WTC11 (cell line): ENCODE results near the gene CHMP1A. TPM values are rescaled to one million over a fixed set of nuclear protein-coding genes. Genes with fewer than 3 reads are reported as not detected.
A peak's percentile ranks its signal among the peaks of the same experiment; 100 is the strongest.

ENCODE experiments used
- ATAC-seq: fragments of 200-7000 bp; cut with Tn5 transposase; 2 replicates; pipeline ENCODE4 v1.10.0; 2021; ENCODE audit warnings: mild to moderate bottlenecking, moderate library complexity
- CTCF ChIA-PET: fragments of 300-600 bp; sonication (Branson Sonifier 250); formaldehyde crosslinking; loops from one replicate; lab custom pipeline; 2021; ENCODE audit warnings: antibody characterized with exemption; lab: Charles Lee
- POLR2A ChIA-PET: fragments of 350-600 bp; sonication (Branson Sonifier 250); formaldehyde crosslinking; loops from one replicate; lab custom pipeline; 2021; ENCODE audit warnings: antibody characterized with exemption; lab: Charles Lee
- DNase-seq: peaks from one replicate; pipeline ENCODE4 v3.0.0; 2021; ENCODE audit warnings: low spot score
- H3K27ac Mint-ChIP-seq: 2 replicates; pipeline ENCODE4 v1.8.0; 2021; ENCODE audit warnings: mixed read lengths
- H3K27me3 Mint-ChIP-seq: 2 replicates; pipeline ENCODE4 v1.8.0; 2021; ENCODE audit warnings: low read depth, mild to moderate bottlenecking, moderate library complexity, mixed read lengths
- H3K36me3 Mint-ChIP-seq: 2 replicates; pipeline ENCODE4 v1.8.0; 2021; ENCODE audit warnings: mixed read lengths
- H3K4me1 Mint-ChIP-seq: 2 replicates; pipeline ENCODE4 v1.8.0; 2022; ENCODE audit warnings: mixed read lengths
- H3K4me3 Mint-ChIP-seq: 2 replicates; pipeline ENCODE4 v1.8.0; 2021; ENCODE audit warnings: mild to moderate bottlenecking, moderate library complexity, mixed read lengths
- H3K9me3 Mint-ChIP-seq: 2 replicates; pipeline ENCODE4 v1.8.0; 2021; ENCODE audit warnings: mixed read lengths
- ATF1 ChIP-seq: sonication (generic); formaldehyde crosslinking; IDR thresholded peaks from 2 replicates; pipeline ENCODE4 v1.8.1; 2023; ENCODE audit warnings: mild to moderate bottlenecking, moderate library complexity, missing genetic modification reagents
- CREB1 ChIP-seq: sonication (generic); formaldehyde crosslinking; IDR thresholded peaks from 2 replicates; pipeline ENCODE4 v1.8.0; 2023; ENCODE audit warnings: mild to moderate bottlenecking, missing genetic modification reagents
- CREM ChIP-seq: sonication (generic); formaldehyde crosslinking; IDR thresholded peaks from 2 replicates; pipeline ENCODE4 v1.8.1; 2022; ENCODE audit warnings: mild to moderate bottlenecking, missing genetic modification reagents, moderate library complexity
- MYBL2 ChIP-seq: sonication (generic); formaldehyde crosslinking; IDR thresholded peaks from 2 replicates; pipeline ENCODE4 v1.8.1; 2023; ENCODE audit warnings: mild to moderate bottlenecking, moderate library complexity, missing genetic modification reagents
- SMAD3 ChIP-seq: sonication (generic); formaldehyde crosslinking; IDR thresholded peaks from 2 replicates; pipeline ENCODE4 v1.8.0; 2022; ENCODE audit warnings: missing genetic modification reagents, mild to moderate bottlenecking, borderline replicate concordance
- SOX15 ChIP-seq: fragments of 250-450 bp; sonication (Bioruptor Pico); IDR thresholded peaks from 2 replicates; pipeline ENCODE4 v1.9.0; 2021; ENCODE audit warnings: mild to moderate bottlenecking
- TCF7 ChIP-seq: sonication (generic); formaldehyde crosslinking; IDR thresholded peaks from 2 replicates; pipeline ENCODE4 v1.8.0; 2022; ENCODE audit warnings: mild to moderate bottlenecking, low read depth, missing genetic modification reagents, moderate library complexity
- ZNF317 ChIP-seq: sonication (generic); formaldehyde crosslinking; IDR thresholded peaks from 2 replicates; pipeline ENCODE4 v1.8.1; 2023; ENCODE audit warnings: low read depth, mild to moderate bottlenecking, moderate library complexity, missing genetic modification reagents, borderline replicate concordance
- ZNF396 ChIP-seq: fragments of 250-450 bp; sonication (Bioruptor Pico); IDR thresholded peaks from 2 replicates; pipeline ENCODE4 v1.8.0; 2021; ENCODE audit warnings: mild to moderate bottlenecking, moderate library complexity, borderline replicate concordance
- ZNF416 ChIP-seq: fragments of 250-450 bp; sonication (Bioruptor Pico); IDR thresholded peaks from 2 replicates; pipeline ENCODE4 v1.9.0; 2021; ENCODE audit warnings: mild to moderate bottlenecking, inconsistent platforms
- total RNA-seq: library from RNA; stranded (reverse); gene quantifications from 3 replicates; pipeline ENCODE4 v1.2.3, GENCODE V29; 2021
- TF ChIP-seq, protein P1 (sequence below): sonication (generic); formaldehyde crosslinking; IDR thresholded peaks from 2 replicates; pipeline ENCODE4 v1.8.0; 2023; ENCODE audit warnings: missing genetic modification reagents, mild to moderate bottlenecking, borderline replicate concordance
- TF ChIP-seq, protein P2 (sequence below): fragments of 250-450 bp; sonication (Bioruptor Pico); IDR thresholded peaks from 2 replicates; pipeline ENCODE4 v2.1.2; 2022; ENCODE audit warnings: mild to moderate bottlenecking, moderate library complexity
- TF ChIP-seq, protein P3 (sequence below): sonication (generic); formaldehyde crosslinking; IDR thresholded peaks from 2 replicates; pipeline ENCODE4 v1.8.0; 2023; ENCODE audit warnings: missing genetic modification reagents
- TF ChIP-seq, protein P4 (sequence below): sonication (generic); formaldehyde crosslinking; IDR thresholded peaks from 2 replicates; pipeline ENCODE4 v1.8.1; 2022; ENCODE audit warnings: mild to moderate bottlenecking, moderate library complexity, missing genetic modification reagents
- TF ChIP-seq, protein P5 (sequence below): fragments of 250-450 bp; sonication (Bioruptor Pico); IDR thresholded peaks from 2 replicates; pipeline ENCODE4 v1.9.0; 2021; ENCODE audit warnings: mild to moderate bottlenecking, borderline replicate concordance
- TF ChIP-seq, protein P6 (sequence below): sonication (generic); formaldehyde crosslinking; IDR thresholded peaks from 2 replicates; pipeline ENCODE4 v1.8.1; 2022; ENCODE audit warnings: low read depth, missing genetic modification reagents, borderline replicate concordance
- TF ChIP-seq, protein P7 (sequence below): sonication (generic); formaldehyde crosslinking; IDR thresholded peaks from 2 replicates; pipeline ENCODE4 v1.8.1; 2022; ENCODE audit warnings: mild to moderate bottlenecking, missing genetic modification reagents, moderate library complexity, borderline replicate concordance

Gene CHMP1A
- total RNA-seq, 1 experiment from 2014 or later: 76.0 TPM

DNA sequence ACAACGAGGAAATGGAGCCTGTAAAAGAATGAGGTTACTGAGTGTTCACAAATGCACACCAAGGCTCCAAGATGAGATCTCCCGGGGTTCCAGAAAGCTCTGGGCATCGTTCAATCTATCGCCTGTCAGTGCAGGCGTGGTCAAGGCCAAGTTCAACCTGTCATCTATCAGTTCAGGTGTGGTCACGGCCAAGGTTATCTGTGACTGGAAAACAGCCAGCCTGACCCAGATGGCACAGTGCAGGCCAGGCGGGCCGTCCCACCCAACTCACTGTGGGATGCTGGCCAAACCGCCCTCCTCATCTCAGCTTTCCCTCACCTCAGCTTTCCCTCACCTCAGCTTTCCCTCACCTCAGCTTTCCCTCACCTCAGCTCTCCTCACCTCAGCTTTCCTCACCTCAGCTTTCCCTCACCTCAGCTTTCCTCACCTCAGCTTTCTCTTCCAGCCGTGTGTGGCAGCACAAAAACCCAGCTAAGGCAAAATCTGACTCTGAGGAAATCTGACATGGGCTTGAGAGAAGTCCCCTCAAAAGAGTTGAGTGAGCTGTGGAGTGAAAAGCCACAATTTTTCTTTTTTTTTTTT, 2.4 kb downstream of the CHMP1A start:
- peaks cover 17% of the 10 kb centered on the region for H3K36me3 Mint-ChIP-seq
- no peaks in the 10 kb centered on the region for H3K27me3 Mint-ChIP-seq
- ATAC-seq (no peak), DNase-seq (no peak)
- peaks cover 6% of the 10 kb centered on the region for H3K4me1 Mint-ChIP-seq
- H3K4me3 Mint-ChIP-seq: 0 out of 2 replicates have a peak overlapping the region, but pooled peaks have one; percentile 86
- no peak overlapping the region; the same call in 1 of the 2 replicates for H3K27ac Mint-ChIP-seq
- POLR2A ChIA-PET: no interaction called here
- H3K9me3 Mint-ChIP-seq: no peaks in the 10 kb centered on the region
- CTCF ChIA-PET: interaction anchor here (1.4 kb wide), 1 partner anchor 10 kb away, joined by 3 read pairs; no protein-coding TSS in a partner anchor
- TF ChIP-seq ZNF416 (no peak), TCF7 (CRISPR knock-in tag) (no peak), CREB1 (CRISPR knock-in tag) (no peak)
- TF ChIP-seq, protein P1, sequence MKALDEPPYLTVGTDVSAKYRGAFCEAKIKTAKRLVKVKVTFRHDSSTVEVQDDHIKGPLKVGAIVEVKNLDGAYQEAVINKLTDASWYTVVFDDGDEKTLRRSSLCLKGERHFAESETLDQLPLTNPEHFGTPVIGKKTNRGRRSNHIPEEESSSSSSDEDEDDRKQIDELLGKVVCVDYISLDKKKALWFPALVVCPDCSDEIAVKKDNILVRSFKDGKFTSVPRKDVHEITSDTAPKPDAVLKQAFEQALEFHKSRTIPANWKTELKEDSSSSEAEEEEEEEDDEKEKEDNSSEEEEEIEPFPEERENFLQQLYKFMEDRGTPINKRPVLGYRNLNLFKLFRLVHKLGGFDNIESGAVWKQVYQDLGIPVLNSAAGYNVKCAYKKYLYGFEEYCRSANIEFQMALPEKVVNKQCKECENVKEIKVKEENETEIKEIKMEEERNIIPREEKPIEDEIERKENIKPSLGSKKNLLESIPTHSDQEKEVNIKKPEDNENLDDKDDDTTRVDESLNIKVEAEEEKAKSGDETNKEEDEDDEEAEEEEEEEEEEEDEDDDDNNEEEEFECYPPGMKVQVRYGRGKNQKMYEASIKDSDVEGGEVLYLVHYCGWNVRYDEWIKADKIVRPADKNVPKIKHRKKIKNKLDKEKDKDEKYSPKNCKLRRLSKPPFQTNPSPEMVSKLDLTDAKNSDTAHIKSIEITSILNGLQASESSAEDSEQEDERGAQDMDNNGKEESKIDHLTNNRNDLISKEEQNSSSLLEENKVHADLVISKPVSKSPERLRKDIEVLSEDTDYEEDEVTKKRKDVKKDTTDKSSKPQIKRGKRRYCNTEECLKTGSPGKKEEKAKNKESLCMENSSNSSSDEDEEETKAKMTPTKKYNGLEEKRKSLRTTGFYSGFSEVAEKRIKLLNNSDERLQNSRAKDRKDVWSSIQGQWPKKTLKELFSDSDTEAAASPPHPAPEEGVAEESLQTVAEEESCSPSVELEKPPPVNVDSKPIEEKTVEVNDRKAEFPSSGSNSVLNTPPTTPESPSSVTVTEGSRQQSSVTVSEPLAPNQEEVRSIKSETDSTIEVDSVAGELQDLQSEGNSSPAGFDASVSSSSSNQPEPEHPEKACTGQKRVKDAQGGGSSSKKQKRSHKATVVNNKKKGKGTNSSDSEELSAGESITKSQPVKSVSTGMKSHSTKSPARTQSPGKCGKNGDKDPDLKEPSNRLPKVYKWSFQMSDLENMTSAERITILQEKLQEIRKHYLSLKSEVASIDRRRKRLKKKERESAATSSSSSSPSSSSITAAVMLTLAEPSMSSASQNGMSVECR: no peak
- TF ChIP-seq, all 79 proteins: peak for 0

DNA sequence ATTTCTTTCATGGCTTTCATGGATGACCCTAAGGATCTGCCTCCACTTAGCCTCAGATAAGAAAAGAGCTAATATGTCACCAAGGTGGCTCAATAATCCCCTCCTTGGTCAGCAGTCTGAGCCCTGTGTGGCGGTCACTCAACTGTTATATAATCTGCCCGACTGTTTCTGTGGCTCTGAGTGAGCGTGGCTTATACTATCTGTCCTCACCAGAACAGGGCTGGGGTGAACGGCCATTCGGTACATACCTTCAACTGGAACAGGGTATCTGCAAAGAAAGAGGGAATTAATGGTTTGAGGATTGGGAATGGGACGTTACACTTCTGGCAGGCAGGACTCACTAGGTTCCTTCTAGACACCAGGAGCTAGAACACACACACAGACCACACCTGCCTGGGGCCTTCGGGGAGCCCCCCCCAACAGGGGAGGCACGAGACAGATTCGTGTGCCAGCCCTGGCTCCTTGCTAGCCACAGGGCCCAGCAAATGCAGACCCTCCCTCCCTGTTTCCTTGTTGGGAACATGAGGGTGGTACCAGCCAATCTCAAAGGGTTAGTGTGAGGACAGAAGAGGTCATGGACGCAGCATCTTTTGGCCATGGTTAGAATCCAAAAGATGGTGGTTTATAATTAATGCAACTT, 3.7 kb downstream of the CHMP1A start:
- H3K27me3 Mint-ChIP-seq: no peaks in the 10 kb centered on the region
- H3K9me3 Mint-ChIP-seq: no peaks in the 10 kb centered on the region
- peaks cover 17% of the 10 kb centered on the region for H3K36me3 Mint-ChIP-seq
- no peak for DNase-seq
- peaks cover 5% of the 10 kb centered on the region for H3K4me1 Mint-ChIP-seq
- ATAC-seq: no peak
- ChIA-PET CTCF (interaction anchor here (0.9 to 1.8 kb wide), 2 partner anchors 39 to 916 kb away, joined by 4 to 11 read pairs; no protein-coding TSS in a partner anchor), POLR2A (no interaction called here)
- no peak overlapping the region for H3K4me3 Mint-ChIP-seq
- no peak overlapping the region for H3K27ac Mint-ChIP-seq
- TF ChIP-seq, protein P2, sequence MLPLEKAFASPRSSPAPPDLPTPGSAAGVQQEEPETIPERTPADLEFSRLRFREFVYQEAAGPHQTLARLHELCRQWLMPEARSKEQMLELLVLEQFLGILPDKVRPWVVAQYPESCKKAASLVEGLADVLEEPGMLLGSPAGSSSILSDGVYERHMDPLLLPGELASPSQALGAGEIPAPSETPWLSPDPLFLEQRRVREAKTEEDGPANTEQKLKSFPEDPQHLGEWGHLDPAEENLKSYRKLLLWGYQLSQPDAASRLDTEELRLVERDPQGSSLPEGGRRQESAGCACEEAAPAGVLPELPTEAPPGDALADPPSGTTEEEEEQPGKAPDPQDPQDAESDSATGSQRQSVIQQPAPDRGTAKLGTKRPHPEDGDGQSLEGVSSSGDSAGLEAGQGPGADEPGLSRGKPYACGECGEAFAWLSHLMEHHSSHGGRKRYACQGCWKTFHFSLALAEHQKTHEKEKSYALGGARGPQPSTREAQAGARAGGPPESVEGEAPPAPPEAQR: no peak
- TF ChIP-seq ATF1 (CRISPR knock-in tag): no peak
- no peak for TF ChIP-seq ZNF396 (CRISPR knock-in tag)
- TF ChIP-seq SMAD3 (CRISPR knock-in tag): no peak
- TF ChIP-seq, protein P3, sequence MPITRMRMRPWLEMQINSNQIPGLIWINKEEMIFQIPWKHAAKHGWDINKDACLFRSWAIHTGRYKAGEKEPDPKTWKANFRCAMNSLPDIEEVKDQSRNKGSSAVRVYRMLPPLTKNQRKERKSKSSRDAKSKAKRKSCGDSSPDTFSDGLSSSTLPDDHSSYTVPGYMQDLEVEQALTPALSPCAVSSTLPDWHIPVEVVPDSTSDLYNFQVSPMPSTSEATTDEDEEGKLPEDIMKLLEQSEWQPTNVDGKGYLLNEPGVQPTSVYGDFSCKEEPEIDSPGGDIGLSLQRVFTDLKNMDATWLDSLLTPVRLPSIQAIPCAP: no peak
- TF ChIP-seq, protein P4, sequence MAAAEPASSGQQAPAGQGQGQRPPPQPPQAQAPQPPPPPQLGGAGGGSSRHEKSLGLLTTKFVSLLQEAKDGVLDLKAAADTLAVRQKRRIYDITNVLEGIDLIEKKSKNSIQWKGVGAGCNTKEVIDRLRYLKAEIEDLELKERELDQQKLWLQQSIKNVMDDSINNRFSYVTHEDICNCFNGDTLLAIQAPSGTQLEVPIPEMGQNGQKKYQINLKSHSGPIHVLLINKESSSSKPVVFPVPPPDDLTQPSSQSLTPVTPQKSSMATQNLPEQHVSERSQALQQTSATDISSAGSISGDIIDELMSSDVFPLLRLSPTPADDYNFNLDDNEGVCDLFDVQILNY (CRISPR knock-in tag): no peak
- TF ChIP-seq, protein P5, sequence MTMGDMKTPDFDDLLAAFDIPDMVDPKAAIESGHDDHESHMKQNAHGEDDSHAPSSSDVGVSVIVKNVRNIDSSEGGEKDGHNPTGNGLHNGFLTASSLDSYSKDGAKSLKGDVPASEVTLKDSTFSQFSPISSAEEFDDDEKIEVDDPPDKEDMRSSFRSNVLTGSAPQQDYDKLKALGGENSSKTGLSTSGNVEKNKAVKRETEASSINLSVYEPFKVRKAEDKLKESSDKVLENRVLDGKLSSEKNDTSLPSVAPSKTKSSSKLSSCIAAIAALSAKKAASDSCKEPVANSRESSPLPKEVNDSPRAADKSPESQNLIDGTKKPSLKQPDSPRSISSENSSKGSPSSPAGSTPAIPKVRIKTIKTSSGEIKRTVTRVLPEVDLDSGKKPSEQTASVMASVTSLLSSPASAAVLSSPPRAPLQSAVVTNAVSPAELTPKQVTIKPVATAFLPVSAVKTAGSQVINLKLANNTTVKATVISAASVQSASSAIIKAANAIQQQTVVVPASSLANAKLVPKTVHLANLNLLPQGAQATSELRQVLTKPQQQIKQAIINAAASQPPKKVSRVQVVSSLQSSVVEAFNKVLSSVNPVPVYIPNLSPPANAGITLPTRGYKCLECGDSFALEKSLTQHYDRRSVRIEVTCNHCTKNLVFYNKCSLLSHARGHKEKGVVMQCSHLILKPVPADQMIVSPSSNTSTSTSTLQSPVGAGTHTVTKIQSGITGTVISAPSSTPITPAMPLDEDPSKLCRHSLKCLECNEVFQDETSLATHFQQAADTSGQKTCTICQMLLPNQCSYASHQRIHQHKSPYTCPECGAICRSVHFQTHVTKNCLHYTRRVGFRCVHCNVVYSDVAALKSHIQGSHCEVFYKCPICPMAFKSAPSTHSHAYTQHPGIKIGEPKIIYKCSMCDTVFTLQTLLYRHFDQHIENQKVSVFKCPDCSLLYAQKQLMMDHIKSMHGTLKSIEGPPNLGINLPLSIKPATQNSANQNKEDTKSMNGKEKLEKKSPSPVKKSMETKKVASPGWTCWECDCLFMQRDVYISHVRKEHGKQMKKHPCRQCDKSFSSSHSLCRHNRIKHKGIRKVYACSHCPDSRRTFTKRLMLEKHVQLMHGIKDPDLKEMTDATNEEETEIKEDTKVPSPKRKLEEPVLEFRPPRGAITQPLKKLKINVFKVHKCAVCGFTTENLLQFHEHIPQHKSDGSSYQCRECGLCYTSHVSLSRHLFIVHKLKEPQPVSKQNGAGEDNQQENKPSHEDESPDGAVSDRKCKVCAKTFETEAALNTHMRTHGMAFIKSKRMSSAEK (CRISPR knock-in tag): no peak
- TF ChIP-seq, protein P6, sequence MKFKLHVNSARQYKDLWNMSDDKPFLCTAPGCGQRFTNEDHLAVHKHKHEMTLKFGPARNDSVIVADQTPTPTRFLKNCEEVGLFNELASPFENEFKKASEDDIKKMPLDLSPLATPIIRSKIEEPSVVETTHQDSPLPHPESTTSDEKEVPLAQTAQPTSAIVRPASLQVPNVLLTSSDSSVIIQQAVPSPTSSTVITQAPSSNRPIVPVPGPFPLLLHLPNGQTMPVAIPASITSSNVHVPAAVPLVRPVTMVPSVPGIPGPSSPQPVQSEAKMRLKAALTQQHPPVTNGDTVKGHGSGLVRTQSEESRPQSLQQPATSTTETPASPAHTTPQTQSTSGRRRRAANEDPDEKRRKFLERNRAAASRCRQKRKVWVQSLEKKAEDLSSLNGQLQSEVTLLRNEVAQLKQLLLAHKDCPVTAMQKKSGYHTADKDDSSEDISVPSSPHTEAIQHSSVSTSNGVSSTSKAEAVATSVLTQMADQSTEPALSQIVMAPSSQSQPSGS: no peak
- TF ChIP-seq SOX15 (CRISPR knock-in tag): no peak
- no peak for TF ChIP-seq MYBL2 (CRISPR knock-in tag)
- TF ChIP-seq, protein P7, sequence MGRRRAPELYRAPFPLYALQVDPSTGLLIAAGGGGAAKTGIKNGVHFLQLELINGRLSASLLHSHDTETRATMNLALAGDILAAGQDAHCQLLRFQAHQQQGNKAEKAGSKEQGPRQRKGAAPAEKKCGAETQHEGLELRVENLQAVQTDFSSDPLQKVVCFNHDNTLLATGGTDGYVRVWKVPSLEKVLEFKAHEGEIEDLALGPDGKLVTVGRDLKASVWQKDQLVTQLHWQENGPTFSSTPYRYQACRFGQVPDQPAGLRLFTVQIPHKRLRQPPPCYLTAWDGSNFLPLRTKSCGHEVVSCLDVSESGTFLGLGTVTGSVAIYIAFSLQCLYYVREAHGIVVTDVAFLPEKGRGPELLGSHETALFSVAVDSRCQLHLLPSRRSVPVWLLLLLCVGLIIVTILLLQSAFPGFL (CRISPR knock-in tag): no peak
- no peak for TF ChIP-seq CREM (CRISPR knock-in tag)
- TF ChIP-seq ZNF317 (CRISPR knock-in tag): no peak
